GM21447 (cell line): ENCODE results near the gene ASPRV1.
"Not testable (repeated sequence)": the region's sequence is repeated elsewhere in the genome, so short reads cannot be mapped to it uniquely, and the experiment has no call there.

Experiments
- ATAC-seq: cut with Tn5 transposase; IDR thresholded peaks from one replicate; pipeline ENCODE4 v1.9.1; 2021; ENCODE audit not compliant: unreplicated experiment

The ASPRV1 gene

DNA sequence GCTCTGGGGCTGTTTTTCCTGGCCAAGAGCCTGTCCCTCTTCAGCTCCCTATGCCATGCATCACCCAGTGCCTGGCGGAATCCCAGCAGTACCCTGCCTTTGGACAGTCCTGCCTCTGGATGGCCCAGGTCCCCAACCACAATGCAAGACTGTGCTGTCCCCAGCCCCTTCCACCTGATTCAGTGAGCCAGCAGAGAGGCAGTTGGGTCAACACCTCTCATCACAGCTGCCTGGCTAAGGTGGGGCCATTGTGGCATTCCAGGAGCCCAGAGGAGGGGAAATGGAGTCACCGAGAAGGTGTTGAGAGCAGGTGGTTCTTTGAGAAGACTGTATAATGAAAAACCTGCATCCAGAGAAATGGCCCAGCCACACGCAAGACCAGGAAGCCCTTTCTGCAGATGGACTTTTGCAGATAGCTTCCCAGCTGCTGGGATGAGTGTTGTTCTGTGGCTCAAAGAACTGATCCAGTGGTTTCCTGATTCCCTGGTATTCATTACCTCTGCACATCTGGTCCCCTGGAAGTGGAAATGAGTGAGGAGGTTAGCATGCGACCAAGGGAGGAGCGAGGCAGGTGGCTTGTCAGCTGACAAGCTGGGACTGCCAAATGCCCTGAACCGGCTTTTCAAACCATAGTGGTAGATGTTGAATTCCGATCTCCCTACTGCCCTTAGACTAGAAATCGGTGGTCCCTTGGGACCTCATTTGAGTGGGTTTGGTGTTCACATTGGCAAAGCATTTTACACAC, 1.7 kb upstream of the ASPRV1 start:
- ATAC-seq: no peak

DNA sequence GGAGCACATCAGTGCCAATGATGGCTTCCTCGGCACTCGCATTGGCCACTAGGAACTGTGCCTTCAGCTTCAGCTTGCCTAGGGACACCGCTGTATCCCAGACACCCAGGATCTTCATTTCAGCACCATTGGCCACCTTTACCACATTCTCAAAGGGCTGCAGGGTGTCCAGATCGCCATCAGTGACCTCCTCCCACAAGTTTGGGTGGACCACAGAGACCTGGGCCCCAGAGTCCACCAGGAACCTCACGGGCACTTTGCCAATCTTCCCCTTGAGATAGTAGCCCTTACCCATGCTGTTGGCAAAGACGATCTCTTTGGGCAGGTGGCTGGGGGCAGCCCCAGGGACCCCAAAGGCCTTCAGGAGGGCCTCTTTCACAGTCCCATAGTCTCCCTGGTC, 610 bp downstream of the ASPRV1 start:
- no peak for ATAC-seq

DNA sequence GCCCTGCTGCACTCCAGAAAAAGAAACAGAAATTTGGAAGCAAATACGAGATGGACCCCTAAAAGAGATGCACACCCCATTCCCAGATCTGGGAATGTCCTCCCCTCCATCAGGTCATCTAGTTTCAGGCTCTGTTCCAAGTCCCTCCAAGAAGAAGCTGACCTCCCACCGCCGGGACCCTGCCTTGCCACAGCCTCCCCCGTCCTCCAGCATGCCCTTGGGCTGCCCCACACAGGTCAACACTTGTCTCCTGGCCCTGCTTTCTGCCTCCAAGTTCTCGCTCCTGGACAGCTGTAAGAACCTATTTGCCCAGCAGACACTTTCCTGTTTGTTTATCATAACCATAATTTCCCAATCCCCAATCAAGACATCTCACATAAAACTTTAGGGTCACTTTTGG, 2.0 kb downstream of the ASPRV1 start:
- no peak for ATAC-seq

DNA sequence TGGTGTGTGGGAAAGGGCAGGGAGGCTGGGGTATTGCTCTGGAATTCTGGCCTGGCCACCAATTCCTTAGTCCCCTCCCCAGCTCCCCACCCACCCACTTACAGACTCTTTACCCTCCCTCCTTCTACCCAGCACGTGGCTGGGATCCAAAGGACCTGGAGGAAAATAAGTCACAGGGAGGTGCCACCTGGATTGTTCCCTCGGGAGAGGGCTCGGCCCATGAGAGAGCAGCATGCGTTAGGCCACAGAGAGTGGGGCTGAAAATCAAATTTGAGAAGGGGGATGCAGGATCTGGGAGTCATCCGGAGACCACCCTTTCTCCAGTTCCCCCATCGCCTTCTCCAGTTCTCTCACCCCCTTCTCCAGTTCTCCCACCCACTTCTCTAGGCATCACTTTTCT, 3.0 kb downstream of the ASPRV1 start:
- no peak for ATAC-seq

DNA sequence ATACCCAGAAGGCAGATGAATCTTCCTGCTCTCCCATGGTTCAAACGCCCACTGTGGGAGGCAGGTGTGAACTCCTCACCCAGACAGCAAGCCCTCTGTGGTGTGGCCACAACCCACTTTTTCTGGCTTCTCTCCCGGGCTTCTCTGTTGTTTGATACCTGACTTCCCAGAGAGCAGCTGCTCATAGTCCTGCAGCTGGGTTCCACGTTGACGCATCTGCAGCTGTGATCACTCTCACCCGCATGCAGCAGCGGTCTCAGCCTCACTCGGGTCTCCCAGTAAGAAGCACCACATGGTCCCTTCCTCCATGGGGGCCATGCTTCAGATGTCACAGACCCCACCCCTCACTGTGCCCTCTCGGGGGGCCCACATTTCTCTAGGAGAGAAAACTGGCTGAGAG, 3.5 kb downstream of the ASPRV1 start:
- ATAC-seq: no peak

DNA sequence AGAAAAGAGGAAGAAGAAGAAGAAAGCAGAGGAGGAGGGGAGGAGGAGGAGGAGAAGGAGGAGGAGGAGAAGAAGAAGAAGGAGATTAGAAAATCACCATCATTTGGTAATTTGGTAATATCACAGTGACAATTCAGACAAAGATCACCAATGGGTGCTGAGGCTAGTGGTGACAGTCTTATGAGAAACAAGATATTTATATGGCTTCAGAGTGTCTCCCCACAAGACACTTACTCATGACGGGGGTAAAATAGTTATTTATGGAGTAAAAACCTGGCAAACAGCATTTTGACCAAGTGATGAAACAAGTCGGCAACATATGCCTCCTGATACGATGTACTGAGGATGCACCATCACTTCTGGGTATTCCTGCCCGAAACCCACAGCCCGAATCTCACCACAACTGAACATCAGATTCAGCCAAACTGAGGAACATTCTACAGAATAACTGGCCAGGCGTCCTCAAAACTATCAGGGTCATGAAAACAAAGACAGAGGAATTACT, 4.9 kb downstream of the ASPRV1 start:
- ATAC-seq: no peak

DNA sequence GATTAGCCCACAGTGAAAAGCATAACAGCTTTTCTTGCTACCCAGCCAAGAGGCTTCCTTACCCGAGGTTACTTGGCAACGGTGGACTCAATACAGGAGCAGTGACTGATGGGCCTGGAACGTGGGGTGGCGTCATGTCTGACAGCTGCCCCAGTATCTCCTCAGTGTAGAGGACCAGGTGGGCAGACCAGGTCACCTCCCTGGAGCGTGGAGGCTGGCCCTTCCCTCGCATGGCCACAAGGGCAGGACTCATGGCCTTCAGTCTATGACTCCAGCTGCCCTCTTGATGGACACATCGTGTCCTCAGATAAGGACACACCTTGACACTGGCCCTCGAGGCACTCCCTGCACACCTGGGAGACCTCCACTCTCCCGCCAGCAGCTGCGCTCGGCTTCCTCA, 6.4 kb downstream of the ASPRV1 start:
- no peak for ATAC-seq

DNA sequence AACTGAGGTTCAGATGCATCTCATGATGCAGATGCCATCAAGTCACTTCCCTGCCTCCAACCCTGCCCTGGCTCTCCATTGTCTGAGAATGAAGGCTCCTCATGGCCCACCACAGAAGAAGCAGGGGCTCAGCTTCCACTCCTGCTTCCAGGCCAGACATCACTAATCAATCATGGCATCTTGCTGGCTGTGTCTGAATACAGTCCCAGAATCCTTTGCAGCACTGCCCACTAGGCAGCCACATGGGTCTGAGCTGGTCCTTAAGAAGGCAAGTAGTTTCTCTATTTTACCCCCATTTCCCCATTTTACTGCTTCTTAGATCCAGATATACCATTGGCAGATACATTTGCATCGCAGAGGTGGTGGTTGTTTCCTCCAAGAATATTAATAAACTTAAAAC, 7.3 kb downstream of the ASPRV1 start:
- ATAC-seq: no peak

DNA sequence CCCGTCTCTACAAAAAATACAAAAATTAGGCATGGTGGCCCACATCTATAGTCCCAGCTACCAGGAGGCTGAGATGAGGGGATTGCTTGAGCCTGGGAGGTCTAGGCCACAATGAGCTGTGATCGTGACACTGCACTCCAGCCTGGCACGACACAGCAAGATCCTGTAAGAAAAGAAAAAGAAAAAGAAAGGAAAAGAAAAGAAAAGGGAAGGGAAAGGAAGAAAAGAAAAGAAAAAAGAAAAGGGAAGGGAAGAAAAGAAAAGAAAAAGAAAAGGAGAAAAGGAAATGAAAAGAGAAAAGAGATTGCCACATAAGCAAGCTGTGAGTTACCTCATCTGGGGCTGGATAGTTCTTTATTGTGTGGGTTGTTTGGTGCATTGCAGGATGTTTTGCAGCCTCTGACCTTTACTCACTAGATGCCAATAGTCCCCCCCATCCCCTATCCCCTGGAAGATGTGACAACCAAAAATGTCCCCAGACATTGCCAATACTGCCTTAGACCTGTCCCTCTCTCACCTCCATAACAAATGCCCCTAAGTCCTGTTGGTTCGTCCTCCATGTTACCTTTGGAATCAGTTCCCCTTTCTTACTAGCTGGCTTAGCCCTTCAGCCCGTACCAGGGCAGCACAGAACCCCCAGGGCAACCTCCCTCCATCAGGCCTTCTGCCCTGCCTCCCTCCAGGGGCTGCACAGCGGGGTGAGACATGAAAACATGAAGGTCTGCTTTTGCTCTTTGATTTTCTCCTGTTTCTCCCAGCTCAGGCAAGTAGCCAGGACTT, 8.9 kb downstream of the ASPRV1 start:
- no peak for ATAC-seq

DNA sequence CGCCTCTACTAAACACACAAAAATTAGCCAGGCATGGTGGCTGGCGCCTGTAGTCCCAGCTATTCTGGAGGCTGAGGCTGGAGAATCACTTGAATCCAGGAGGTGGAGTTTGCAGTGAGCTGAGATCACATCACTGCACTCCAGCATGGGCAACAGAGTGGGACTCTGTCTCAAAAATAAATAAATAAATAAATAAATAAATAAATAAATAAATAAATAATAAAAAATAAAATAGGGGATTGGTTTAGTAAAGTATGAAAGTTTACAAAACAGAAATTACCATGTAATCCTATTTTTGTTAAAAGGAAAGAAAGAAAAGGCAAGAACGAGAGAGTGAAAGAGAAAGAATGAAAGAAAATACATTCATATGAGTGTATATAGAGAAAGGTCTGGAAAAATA, 10.8 kb downstream of the ASPRV1 start:
- ATAC-seq: not testable (repeated sequence)

DNA sequence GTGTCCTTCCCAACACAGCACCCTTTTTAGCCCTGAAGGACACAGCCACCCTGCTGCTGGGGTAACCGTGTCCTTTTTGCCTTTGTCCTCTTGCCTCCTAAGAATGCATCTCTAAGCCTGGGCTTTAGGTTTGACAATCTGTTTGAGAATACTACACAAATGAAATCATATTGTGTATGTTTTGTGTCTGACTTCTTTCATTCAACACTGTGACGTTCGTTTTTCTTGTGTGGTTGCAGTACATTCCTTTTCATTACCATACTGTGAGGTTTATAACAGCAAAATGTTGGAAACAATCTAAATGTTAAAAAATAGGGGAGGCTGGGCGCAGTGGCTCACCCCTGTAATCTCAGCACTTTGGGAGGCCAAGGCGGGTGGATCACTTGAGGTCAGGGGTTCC, 11.2 kb downstream of the ASPRV1 start:
- no peak for ATAC-seq

DNA sequence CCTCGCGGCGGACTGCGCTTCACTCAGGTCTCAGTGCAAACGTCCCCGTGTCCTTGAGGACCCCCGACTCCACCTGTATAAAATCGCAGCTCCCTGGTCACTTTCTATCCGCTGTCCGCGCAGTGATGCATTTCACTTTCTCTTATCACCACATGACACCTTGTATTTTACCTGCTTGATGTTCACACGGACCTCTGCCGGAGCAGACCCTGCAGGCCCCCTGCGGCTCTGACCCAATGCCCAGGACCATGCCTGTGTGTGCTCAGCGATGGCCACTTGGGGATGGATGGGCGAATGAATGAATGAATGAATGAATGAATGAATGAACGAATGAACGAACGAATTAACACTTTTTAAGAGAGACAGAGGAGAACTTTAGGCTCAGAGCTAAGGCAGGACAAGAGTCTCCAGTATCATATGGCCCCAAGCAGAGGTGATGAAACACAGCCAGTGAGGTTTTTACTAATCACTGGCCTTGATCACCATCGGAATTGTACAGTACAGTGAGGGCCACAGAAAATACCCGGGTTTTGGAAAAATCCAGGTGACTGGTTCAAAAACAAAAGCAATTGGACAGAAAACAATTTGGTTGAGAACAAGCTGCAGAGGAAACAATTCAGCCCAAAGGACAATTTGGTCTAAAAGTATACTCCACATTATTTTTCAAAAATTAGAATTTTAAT, 12.3 kb downstream of the ASPRV1 start:
- no peak for ATAC-seq

DNA sequence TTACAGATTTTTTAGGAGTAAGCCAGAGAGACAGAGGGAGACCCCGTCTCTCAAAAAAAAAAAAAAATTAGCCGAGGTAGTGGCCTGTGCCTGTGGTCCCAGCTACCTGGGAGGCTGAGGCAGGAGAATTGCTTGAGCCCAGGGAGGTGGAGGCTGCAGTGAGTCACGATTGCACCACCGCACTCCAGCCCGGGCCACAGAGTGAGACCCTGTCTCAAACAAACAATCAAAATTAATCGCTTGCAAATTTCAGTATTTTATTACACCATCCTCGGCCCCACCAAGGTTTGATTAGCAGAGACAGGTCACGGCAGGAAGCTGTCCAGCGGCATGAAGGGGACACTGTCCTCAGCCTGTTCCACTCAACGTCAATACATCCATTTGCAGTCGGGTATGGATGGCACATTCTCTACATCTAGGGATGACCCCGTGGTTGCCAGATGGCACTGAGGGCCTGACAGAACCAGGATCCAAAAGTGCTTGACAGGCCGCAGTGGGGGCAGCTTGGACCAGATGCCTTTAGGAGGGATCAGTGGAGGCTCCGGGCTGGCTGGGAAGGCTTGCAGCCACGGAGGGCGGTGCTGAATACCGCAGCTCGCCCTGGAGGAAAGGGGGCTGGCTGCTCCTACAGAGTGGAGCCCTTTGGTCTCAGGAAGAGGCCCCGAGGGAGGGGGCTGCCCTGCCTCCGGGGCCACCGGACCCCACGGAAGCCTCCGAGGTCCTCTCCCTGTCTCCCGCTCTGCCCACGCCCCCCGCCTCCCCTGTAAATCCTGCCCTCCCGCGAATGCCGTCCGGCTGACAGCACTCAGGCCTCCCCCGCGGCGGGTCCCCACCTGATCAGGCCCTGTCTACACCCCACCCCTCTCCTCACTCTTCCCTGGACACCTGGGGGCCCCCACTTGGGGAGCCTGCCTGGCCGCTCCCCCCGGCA, 13.1 kb downstream of the ASPRV1 start:
- no peak for ATAC-seq

DNA sequence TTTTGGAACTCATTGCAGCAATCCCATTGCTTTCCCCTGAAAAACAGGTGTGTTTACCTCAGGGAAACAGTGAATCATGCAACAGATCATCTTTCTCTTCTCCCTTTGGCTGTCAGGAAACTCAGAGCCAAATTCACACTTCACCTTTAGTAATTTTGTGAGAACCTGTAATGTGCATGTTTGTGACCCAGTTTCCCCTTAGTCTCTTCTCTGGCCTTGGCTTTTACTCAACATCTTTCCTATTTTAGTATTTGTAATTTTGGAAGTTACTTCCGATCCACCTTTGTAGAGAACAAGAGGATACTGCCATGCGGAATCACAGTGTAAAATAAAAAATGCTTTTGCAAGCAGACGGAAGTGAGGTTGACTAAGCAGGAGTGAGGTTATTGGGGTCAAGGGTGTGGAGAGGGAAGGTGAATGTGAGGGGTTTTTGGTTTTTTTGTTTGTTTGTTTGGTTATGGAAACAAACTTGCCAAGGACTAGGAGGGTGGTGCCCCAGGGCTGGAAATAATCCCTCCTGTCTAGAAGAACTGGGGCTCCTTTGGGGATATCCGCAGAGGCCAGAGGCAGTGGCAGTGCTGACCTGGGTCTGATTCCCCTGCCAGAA, 14.0 kb downstream of the ASPRV1 start:
- no peak for ATAC-seq

DNA sequence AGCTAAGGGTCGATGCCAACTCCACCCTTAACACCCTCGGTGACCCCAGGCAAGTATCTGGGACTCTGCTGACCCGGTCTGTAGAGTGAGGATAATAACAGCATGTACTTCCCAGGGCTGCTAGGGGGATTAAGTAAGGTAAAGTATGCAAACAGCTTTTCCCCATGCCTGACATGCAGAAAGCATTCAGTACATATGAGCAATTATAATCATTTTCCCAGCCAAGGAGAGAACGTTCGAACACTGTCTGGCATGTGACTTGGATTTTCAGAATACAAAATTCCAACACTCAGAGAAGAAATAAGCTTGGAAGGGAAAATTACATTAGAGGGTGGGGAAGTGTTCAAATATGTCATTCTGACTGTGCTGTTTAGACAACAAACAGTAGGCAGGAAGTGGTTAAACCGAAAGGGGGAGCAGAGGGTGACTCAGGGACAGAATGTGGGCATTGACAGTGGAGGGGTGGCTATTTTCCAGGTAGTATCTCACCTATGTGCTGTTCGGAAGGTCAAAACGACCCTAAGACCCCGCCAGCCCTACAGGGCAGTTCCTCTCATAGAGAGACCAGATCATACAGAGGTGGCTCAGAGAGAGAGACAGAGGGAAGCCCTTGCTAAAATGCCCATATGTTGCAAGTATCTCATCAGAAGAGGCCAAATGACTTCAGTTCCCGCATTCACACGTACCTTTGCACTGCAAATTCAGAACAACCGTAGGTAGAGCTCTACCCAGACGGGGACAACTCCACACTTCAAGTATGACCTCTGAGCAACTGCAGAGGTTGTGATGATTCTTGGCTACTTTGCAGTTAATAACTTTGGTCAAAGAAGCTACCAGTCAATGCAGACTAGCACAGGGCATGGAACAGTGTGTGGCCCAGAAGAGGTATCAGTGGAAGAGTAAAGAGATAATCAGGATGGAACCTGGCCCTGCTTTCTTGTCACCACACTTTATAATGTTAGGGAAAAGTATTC, 14.8 kb downstream of the ASPRV1 start:
- peak; percentile 85 for ATAC-seq

DNA sequence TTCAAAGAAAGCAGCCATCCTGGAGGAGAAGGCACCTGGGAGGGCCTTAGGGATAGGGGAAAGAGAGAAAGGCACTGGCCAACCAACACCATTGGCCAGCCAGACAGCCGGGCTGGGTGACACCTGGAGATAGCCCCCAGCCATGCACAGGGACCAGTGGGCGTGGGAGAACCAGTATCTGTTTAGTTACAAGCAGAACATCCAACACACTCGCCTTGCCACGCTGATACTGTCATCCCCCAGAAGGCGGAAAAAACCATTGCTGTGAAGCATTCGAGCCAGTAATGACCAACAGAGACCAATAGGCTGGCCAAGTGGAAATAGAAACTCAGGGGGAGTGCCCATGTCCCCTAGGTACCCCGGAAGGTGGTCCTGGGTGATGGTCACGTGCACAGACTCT, 15.5 kb downstream of the ASPRV1 start:
- ATAC-seq: no peak

DNA sequence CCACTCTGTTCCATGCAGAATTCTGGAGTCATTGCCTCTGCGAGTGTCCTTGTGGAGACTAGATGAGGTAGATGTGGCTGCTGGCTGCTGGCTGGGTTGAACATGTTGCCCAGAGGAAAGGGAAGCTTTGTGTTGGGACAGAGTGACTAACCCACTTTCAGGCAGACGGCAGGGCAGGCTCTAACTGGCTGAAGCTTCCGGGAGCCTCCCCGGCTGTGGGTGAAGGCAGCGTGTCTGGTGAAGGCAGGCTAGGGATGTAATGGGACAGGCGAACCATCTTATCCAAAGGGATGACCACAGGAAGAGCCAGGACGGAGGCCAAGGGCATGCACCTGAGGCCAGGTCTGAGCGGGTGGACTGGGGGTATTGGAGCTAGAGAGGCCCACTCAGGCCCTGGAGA, 16.0 kb downstream of the ASPRV1 start:
- ATAC-seq: no peak

DNA sequence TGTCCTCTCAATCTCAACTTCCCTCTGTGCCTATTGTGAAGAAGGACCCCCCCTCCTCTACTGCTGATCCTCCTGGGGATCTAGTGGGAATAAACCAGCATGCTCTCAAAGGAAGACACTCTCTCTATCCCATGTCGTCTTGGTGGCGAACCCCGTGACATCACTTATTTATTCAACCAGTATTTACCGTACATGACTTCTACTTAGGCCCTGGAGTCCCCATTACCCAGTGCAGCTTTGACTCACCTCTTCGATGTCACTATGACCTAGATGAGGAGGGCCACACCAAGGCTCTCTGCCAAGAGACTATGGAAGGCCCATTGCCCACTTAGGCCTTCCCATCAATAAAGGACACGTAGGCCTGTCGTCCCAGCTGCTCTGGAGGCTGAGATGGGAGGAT, 16.7 kb downstream of the ASPRV1 start:
- ATAC-seq: no peak

DNA sequence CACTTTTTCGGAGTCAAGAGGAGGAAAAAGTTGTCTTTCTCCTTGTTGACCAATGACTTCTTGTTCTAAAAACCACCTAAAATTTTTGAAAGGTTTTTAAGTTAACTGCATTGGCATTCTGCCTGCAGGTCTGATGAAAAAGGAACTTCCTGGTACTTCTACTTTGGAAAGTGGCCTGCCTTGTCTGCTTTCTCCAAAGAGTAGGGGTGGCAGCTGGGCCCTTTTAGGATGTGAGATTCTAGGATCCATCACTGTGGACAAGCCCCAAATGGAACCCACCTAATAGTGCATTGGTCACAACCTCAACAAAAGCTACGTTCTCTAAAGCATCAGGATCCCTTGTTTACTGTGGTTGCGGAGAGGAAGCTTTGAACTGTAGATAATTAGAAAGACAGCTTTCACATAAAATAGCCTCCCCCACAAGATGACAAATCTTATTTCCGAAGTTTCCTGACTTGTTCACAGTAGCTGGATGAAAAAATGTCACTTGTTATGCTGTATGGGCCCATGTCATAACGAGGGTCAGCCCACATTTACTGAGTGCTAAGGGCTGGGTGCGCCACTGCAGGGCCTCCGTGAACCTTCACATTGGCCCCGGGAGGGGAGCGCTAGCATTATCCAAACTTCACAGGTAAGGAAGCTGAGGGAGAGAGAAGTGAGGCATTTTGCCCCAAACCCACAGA, 17.4 kb downstream of the ASPRV1 start:
- no peak for ATAC-seq
